ENCODE results near the gene MS4A18.

DNA sequence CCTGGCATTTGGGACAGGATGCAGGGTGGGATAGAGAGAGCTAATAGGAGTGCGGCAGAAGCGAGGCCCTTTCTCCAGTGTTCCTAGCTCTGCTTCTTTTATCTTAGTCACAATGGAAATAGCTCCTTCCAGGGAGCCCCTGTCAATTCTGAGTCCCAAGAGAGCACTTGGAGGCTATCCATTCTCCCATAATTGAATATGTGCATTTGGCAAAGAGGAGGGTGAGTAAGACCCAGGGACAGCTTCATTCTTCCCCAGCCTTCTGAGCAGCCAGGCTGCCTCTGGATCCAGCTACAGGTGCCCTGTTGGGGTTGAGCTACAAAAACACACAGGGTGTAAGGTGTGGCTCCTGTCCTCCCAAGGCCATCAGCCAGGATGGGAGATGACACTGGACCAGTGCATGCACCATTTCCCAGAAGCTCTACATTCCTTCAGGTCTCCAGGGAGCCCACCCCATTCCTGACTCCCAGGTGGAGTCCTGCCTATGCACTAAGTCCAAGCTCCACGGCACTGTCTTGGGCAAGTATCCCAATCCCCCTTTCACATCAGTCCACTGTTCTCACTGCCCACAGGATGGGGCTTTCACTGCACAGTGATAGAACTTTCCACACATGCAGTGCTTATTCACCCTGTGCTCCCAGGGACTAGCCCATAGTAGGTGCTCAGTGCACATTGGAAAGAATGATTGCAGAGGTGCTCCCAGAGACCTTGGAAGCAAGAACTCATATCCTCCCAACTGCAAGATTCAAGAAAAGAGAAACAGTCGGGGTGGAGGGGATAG lies 66.8 kb downstream of the MS4A18 start:
- no peak for TF ChIP-seq SP1 (IDR thresholded peaks at IDR 0.05; ENCODE audit: low read depth)
- TF ChIP-seq, protein P1, sequence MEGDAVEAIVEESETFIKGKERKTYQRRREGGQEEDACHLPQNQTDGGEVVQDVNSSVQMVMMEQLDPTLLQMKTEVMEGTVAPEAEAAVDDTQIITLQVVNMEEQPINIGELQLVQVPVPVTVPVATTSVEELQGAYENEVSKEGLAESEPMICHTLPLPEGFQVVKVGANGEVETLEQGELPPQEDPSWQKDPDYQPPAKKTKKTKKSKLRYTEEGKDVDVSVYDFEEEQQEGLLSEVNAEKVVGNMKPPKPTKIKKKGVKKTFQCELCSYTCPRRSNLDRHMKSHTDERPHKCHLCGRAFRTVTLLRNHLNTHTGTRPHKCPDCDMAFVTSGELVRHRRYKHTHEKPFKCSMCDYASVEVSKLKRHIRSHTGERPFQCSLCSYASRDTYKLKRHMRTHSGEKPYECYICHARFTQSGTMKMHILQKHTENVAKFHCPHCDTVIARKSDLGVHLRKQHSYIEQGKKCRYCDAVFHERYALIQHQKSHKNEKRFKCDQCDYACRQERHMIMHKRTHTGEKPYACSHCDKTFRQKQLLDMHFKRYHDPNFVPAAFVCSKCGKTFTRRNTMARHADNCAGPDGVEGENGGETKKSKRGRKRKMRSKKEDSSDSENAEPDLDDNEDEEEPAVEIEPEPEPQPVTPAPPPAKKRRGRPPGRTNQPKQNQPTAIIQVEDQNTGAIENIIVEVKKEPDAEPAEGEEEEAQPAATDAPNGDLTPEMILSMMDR (IDR thresholded peaks at IDR 0.05 in 2 of 3, conservative IDR thresholded peaks at IDR 0.05 in 1 of 3; ENCODE audit: borderline replicate concordance in 1 of 3, insufficient read depth in 1 of 3, low read depth in 2 of 3, low read length in 2 of 3): no peak
- TF ChIP-seq POLR2A (IDR thresholded peaks at IDR 0.05; ENCODE audit: borderline replicate concordance, extremely low read depth, insufficient read depth, insufficient read length): no peak
- TF ChIP-seq, protein P2, sequence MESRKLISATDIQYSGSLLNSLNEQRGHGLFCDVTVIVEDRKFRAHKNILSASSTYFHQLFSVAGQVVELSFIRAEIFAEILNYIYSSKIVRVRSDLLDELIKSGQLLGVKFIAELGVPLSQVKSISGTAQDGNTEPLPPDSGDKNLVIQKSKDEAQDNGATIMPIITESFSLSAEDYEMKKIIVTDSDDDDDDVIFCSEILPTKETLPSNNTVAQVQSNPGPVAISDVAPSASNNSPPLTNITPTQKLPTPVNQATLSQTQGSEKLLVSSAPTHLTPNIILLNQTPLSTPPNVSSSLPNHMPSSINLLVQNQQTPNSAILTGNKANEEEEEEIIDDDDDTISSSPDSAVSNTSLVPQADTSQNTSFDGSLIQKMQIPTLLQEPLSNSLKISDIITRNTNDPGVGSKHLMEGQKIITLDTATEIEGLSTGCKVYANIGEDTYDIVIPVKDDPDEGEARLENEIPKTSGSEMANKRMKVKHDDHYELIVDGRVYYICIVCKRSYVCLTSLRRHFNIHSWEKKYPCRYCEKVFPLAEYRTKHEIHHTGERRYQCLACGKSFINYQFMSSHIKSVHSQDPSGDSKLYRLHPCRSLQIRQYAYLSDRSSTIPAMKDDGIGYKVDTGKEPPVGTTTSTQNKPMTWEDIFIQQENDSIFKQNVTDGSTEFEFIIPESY (IDR thresholded peaks at IDR 0.05; ENCODE audit: extremely low read depth, insufficient replicate concordance, low read length): no peak
- no peak for TF ChIP-seq EZH2 (IDR thresholded peaks at IDR 0.05)
- no peak for TF ChIP-seq CEBPB (IDR thresholded peaks at IDR 0.05; ENCODE audit: low read depth)
- TF ChIP-seq, protein P3, sequence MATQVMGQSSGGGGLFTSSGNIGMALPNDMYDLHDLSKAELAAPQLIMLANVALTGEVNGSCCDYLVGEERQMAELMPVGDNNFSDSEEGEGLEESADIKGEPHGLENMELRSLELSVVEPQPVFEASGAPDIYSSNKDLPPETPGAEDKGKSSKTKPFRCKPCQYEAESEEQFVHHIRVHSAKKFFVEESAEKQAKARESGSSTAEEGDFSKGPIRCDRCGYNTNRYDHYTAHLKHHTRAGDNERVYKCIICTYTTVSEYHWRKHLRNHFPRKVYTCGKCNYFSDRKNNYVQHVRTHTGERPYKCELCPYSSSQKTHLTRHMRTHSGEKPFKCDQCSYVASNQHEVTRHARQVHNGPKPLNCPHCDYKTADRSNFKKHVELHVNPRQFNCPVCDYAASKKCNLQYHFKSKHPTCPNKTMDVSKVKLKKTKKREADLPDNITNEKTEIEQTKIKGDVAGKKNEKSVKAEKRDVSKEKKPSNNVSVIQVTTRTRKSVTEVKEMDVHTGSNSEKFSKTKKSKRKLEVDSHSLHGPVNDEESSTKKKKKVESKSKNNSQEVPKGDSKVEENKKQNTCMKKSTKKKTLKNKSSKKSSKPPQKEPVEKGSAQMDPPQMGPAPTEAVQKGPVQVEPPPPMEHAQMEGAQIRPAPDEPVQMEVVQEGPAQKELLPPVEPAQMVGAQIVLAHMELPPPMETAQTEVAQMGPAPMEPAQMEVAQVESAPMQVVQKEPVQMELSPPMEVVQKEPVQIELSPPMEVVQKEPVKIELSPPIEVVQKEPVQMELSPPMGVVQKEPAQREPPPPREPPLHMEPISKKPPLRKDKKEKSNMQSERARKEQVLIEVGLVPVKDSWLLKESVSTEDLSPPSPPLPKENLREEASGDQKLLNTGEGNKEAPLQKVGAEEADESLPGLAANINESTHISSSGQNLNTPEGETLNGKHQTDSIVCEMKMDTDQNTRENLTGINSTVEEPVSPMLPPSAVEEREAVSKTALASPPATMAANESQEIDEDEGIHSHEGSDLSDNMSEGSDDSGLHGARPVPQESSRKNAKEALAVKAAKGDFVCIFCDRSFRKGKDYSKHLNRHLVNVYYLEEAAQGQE (IDR thresholded peaks at IDR 0.05; ENCODE audit: low read depth): no peak
- no peak for TF ChIP-seq POLR2AphosphoS5 (IDR thresholded peaks at IDR 0.05; ENCODE audit: low read depth, low read length)
- no peak for TF ChIP-seq EGR1 (IDR thresholded peaks at IDR 0.05; ENCODE audit: low read depth)
- no peak for TF ChIP-seq EZH2phosphoT487 (IDR thresholded peaks at IDR 0.05; ENCODE audit: borderline replicate concordance)

Data from HCT116 (cell line).